MM.1S (cell line): ENCODE measurements around the gene SLCO2B1.
A peak's percentile ranks its signal among the peaks of the same experiment; 100 is the strongest.

ENCODE experiments used
- DNase-seq: peaks from one replicate; pipeline ENCODE4 v3.0.0-alpha.2; 2015
- H2AFZ ChIP-seq: fragments of 300-600 bp; sonication (generic); 2 replicates; pipeline ENCODE4 v1.6.0; 2016; ENCODE audit warnings: antibody characterized with exemption, low read length
- H3F3A ChIP-seq: fragments of 300-600 bp; sonication (generic); 2 replicates; pipeline ENCODE4 v1.6.1; 2016; ENCODE audit warnings: mild to moderate bottlenecking, antibody characterized with exemption, low read length, moderate library complexity, mixed read lengths; ENCODE audit not compliant: insufficient read depth
- H3K27ac ChIP-seq: fragments of 300-600 bp; sonication (generic); 2 replicates; pipeline ENCODE4 v1.5.1; 2016; ENCODE audit warnings: mild to moderate bottlenecking, low read length
- H3K27me3 ChIP-seq: fragments of 300-600 bp; sonication (generic); replicated peaks from 2 replicates; pipeline ENCODE4 v1.6.0; 2016; ENCODE audit warnings: low read length; ENCODE audit not compliant: insufficient read depth
- H3K36me3 ChIP-seq: fragments of 300-600 bp; sonication (generic); replicated peaks from 2 replicates; pipeline ENCODE4 v1.6.1; 2016; ENCODE audit warnings: mild to moderate bottlenecking, low read length, mixed read lengths; ENCODE audit not compliant: insufficient read depth
- H3K4me1 ChIP-seq: fragments of 300-600 bp; sonication (generic); 2 replicates; pipeline ENCODE4 v1.6.1; 2016; ENCODE audit warnings: low read length, mixed read lengths
- H3K4me2 ChIP-seq: fragments of 300-600 bp; sonication (generic); 2 replicates; pipeline ENCODE4 v1.6.0; 2016; ENCODE audit warnings: low read depth, low read length
- H3K4me3 ChIP-seq: fragments of 300-600 bp; sonication (generic); 2 replicates; pipeline ENCODE4 v1.5.1; 2016; ENCODE audit warnings: low read length, mixed read lengths
- H3K79me2 ChIP-seq: fragments of 300-600 bp; sonication (generic); 2 replicates; pipeline ENCODE4 v1.6.1; 2016; ENCODE audit warnings: mixed run types, low read length, mixed read lengths
- H3K9ac ChIP-seq: fragments of 300-600 bp; sonication (generic); 2 replicates; pipeline ENCODE4 v1.6.1; 2016; ENCODE audit warnings: low read length, mixed read lengths
- H3K9me2 ChIP-seq: fragments of 300-600 bp; sonication (generic); replicated peaks from 2 replicates; pipeline ENCODE4 v1.6.1; 2016; ENCODE audit warnings: mild to moderate bottlenecking, low read length, mixed read lengths; ENCODE audit not compliant: insufficient read depth
- H3K9me3 ChIP-seq: fragments of 300-600 bp; sonication (generic); replicated peaks from 2 replicates; pipeline ENCODE4 v1.6.1; 2016; ENCODE audit warnings: mild to moderate bottlenecking, low read length, mixed read lengths; ENCODE audit not compliant: insufficient read depth
- H4K20me1 ChIP-seq: fragments of 300-600 bp; sonication (generic); 2 replicates; pipeline ENCODE4 v1.6.1; 2016; ENCODE audit warnings: mild to moderate bottlenecking, low read length, moderate library complexity, mixed read lengths; ENCODE audit not compliant: insufficient read depth
- CTCF ChIP-seq: fragments of 300-600 bp; sonication (generic); IDR thresholded peaks from 2 replicates; pipeline ENCODE4 v1.5.1; 2016; ENCODE audit warnings: antibody characterized with exemption, low read length, mixed read lengths
- EZH2 ChIP-seq: fragments of 300-600 bp; sonication (generic); optimal IDR thresholded peaks from 2 replicates; pipeline ENCODE3; 2017; ENCODE audit warnings: low read depth, mild to moderate bottlenecking, antibody characterized with exemption, low read length, mixed read lengths
- EZH2phosphoT487 ChIP-seq: fragments of 300-600 bp; sonication (generic); IDR thresholded peaks from 2 replicates; pipeline ENCODE4 v1.6.1; 2018; ENCODE audit warnings: antibody characterized with exemption, low read length

SLCO2B1 gene

DNA sequence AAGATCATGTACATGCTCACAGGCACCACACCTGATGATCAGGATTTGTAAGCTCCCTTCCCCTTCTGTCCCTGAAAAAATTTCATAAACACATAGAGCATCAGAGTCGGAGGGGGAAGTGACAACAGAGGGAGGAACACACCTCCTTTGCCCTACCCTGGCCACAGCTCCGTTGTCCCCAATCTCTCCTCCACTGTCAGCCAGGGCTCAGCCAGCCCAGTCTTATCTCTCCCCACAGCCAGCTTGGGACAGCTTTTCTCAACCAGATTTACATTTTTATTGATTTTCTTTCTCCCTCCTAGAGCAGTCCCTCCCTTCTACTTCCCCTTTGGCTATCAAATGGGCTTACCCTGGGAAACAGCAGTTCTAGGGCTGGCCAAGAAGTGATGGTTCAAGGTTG, 57.5 kb downstream of the SLCO2B1 start:
- H3K9me3 ChIP-seq = no peaks in the 10 kb centered on the region
- TF ChIP-seq CTCF (no peak), EZH2 (no peak), EZH2phosphoT487 (no peak)
- peaks cover 14% of the 10 kb centered on the region; the same call in 1 of the 2 replicates for H3K27me3 ChIP-seq
- no peaks in the 10 kb centered on the region for H3K36me3 ChIP-seq
- no peak overlapping the region for H3K4me2 ChIP-seq
- H2AFZ ChIP-seq = no peak overlapping the region
- H3F3A ChIP-seq = no peaks in the 10 kb centered on the region
- no peak overlapping the region for H3K27ac ChIP-seq
- no peaks in the 10 kb centered on the region for H3K79me2 ChIP-seq
- H3K9ac ChIP-seq = no peak overlapping the region
- no peak overlapping the region for H3K4me3 ChIP-seq
- no peaks in the 10 kb centered on the region for H3K9me2 ChIP-seq
- no peak for DNase-seq
- no peaks in the 10 kb centered on the region for H3K4me1 ChIP-seq
- no peaks in the 10 kb centered on the region for H4K20me1 ChIP-seq

DNA sequence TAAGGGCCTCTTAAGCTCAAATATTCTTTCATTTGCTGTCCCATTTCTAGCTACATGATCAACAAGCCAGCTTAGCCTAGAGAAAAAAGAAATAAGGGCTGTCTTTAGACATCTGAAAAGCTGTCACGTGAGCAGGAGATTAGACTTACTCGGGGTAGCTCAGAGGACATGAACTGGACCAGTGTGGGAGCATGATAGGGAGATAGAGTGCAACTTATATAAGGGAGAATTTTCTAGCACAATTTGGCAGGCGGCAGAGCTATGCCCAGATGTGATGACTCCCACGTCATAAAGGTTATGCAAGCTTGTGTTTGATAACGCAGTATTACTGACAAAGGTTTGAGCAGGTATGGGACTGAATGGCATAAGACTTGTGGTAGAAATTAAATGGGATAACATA, 61.5 kb downstream of the SLCO2B1 start:
- Histone ChIP-seq H3K4me3 (no peak overlapping the region), H3K36me3 (no peaks in the 10 kb centered on the region), H3K9ac (no peak overlapping the region), H3F3A (no peaks in the 10 kb centered on the region), H3K9me3 (no peaks in the 10 kb centered on the region), H3K9me2 (no peaks in the 10 kb centered on the region), H3K4me1 (no peaks in the 10 kb centered on the region), H3K4me2 (no peak overlapping the region), H3K27me3 (peaks cover 16% of the 10 kb centered on the region; the same call in 1 of the 2 replicates), H4K20me1 (no peaks in the 10 kb centered on the region), H3K79me2 (no peaks in the 10 kb centered on the region), H2AFZ (no peak overlapping the region), H3K27ac (no peak overlapping the region)
- TF ChIP-seq EZH2phosphoT487 = no peak
- TF ChIP-seq EZH2 = no peak
- no peak for TF ChIP-seq CTCF
- DNase-seq = no peak

DNA sequence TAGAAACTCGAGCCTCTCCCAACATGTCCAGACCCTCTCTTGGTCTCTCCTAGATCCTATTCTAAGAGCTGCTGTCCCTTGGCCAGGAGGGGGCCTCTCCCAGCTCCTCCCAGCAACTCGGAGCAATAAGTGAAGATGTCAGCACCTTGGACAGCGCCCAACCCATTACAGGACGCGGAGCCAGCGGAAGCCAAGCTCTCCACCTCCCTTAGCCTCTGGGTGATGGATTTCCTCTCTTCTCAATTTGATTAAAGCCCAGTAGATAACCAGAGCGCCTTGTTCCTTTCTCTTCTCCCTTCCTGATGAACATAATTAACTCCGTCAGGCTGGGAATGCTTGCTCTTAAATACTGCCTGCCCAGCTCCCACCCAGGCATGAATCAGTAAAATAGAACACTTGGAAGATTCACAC, 63.5 kb downstream of the SLCO2B1 start:
- no peaks in the 10 kb centered on the region for H3K9me2 ChIP-seq
- no peaks in the 10 kb centered on the region for H3K79me2 ChIP-seq
- no peaks in the 10 kb centered on the region for H3K9me3 ChIP-seq
- no peaks in the 10 kb centered on the region for H3K36me3 ChIP-seq
- H3K27me3 ChIP-seq = peaks cover 4% of the 10 kb centered on the region; the same call in 1 of the 2 replicates
- no peak overlapping the region for H3K4me3 ChIP-seq
- no peak overlapping the region for H3K4me2 ChIP-seq
- no peaks in the 10 kb centered on the region for H4K20me1 ChIP-seq
- no peaks in the 10 kb centered on the region for H3F3A ChIP-seq
- no peaks in the 10 kb centered on the region for H3K4me1 ChIP-seq
- no peak overlapping the region for H3K27ac ChIP-seq
- no peak overlapping the region for H2AFZ ChIP-seq
- DNase-seq = peak; percentile 75
- no peak overlapping the region for H3K9ac ChIP-seq
- TF ChIP-seq EZH2 (no peak), CTCF (peak; percentile 47)
